Natural killer cell (primary cell): ENCODE data around the gene GNB5. TPM values are rescaled to one million over a fixed set of nuclear protein-coding genes. Genes with fewer than 3 reads are reported as not detected.

Source experiments
- ATAC-seq, 3 donors: fragments of 150-1000 bp in 2 of 3; fragments of 200-7000 bp in 1 of 3; cut with Tn5 transposase; 1 replicate in 1 of 3; 2 replicates in 2 of 3; pipeline ENCODE4 v1.10.0; 2021; ENCODE audit warnings: mild to moderate bottlenecking in 2 of 3, moderate library complexity in 2 of 3
- DNase-seq, 2 donors: peaks; one replicate each; pipeline versions ENCODE4 v3.0.0 to v3.0.0-alpha.2; 2013 to 2021; ENCODE audit warnings: mixed read lengths in 1 of 2
- H3K27ac ChIP-seq: one replicate; pipeline ENCODE4 v1.5.1; 2013; ENCODE audit warnings: mild to moderate bottlenecking, low read length
- H3K27me3 ChIP-seq: one replicate; pipeline ENCODE4 v1.6.1; 2013; ENCODE audit warnings: low read length; ENCODE audit not compliant: control insufficient read depth, insufficient read depth
- H3K36me3 ChIP-seq: one replicate; pipeline ENCODE4 v1.6.1; 2013; ENCODE audit warnings: low read length; ENCODE audit not compliant: control insufficient read depth, insufficient read depth
- H3K4me1 ChIP-seq: one replicate; pipeline ENCODE4 v1.6.1; 2013; ENCODE audit warnings: low read length; ENCODE audit not compliant: control insufficient read depth, insufficient read depth
- H3K4me3 ChIP-seq: one replicate; pipeline ENCODE4 v1.5.1; 2013; ENCODE audit warnings: low read length
- H3K9me3 ChIP-seq: one replicate; pipeline ENCODE4 v1.6.1; 2013; ENCODE audit warnings: low read length; ENCODE audit not compliant: control insufficient read depth, insufficient read depth
- H3K27ac Mint-ChIP-seq, 2 donors: one replicate each; pipeline ENCODE4 v1.8.0; 2022; ENCODE audit warnings: mild to moderate bottlenecking in 2 of 2, mixed read lengths in 2 of 2, moderate library complexity in 1 of 2
- H3K27me3 Mint-ChIP-seq, 2 donors: one replicate each; pipeline ENCODE4 v1.8.0; 2022; ENCODE audit warnings: low read depth in 2 of 2, mixed read lengths in 2 of 2
- H3K36me3 Mint-ChIP-seq: one replicate; pipeline ENCODE4 v1.8.0; 2022; ENCODE audit warnings: mixed read lengths
- H3K4me1 Mint-ChIP-seq, 2 donors: one replicate each; pipeline ENCODE4 v1.8.0; 2022; ENCODE audit warnings: mixed read lengths in 2 of 2
- H3K4me3 Mint-ChIP-seq: one replicate; pipeline ENCODE4 v1.8.0; 2022; ENCODE audit warnings: mild to moderate bottlenecking, moderate library complexity, mixed read lengths
- H3K9me3 Mint-ChIP-seq, 2 donors: one replicate each; pipeline ENCODE4 v1.8.0; 2022; ENCODE audit warnings: mixed read lengths in 2 of 2
- WGBS: methylation state at CpG from one replicate; pipeline ENCODE4 v1.1.7; 2013; ENCODE audit warnings: missing lambda C conversion rate; ENCODE audit not compliant: insufficient coverage; 5-methylcytosine and 5-hydroxymethylcytosine counted together
- intact Hi-C: fragments of 100-400 bp; cut with micrococcal nuclease; formaldehyde crosslinking; loops from one replicate; pipeline ENCODE4 v1.14.2; 2022
- total RNA-seq, 4 donors: library from RNA; stranded (reverse); fragments of 120-200 nt in 1 of 4; gene quantifications; one replicate each; pipeline versions ENCODE4 v1.2.3 to v1.2.4, GENCODE V29; 2013 to 2022
- TF ChIP-seq, protein P1 (sequence below): fragments of 200-600 bp; IDR thresholded peaks from one replicate; pipeline ENCODE4 v1.8.0; 2022; ENCODE audit warnings: antibody characterized with exemption

Gene GNB5
- total RNA-seq, 3 donors from 2014 or later (not counting 1 experiment from before 2014, with no cell fraction given) = 22.5 to 31.3 (median 23.0) TPM

- Histone ChIP-seq H3K27me3 (peaks cover 8% of the 10 kb centered on the region), H3K9me3 (no peaks in the 10 kb centered on the region), H3K4me1 (peaks cover 9% of the 10 kb centered on the region), H3K4me3 (no peak overlapping the region), H3K36me3 (no peaks in the 10 kb centered on the region), H3K27ac (no peak overlapping the region)
- H3K27ac Mint-ChIP-seq = no peak overlapping the region
- no peaks in the 10 kb centered on the region for H3K9me3 Mint-ChIP-seq
- H3K27me3 Mint-ChIP-seq = peaks cover 18 to 31% of the 10 kb centered on the region in 2 donors
- WGBS = 67% methylated on average over 4 of the region's 5 CpGs
- no peak overlapping the region for H3K4me3 Mint-ChIP-seq
- intact Hi-C loops = no loop called here
- H3K36me3 Mint-ChIP-seq = no peaks in the 10 kb centered on the region
- ATAC-seq = no peak
- TF ChIP-seq, protein P1, sequence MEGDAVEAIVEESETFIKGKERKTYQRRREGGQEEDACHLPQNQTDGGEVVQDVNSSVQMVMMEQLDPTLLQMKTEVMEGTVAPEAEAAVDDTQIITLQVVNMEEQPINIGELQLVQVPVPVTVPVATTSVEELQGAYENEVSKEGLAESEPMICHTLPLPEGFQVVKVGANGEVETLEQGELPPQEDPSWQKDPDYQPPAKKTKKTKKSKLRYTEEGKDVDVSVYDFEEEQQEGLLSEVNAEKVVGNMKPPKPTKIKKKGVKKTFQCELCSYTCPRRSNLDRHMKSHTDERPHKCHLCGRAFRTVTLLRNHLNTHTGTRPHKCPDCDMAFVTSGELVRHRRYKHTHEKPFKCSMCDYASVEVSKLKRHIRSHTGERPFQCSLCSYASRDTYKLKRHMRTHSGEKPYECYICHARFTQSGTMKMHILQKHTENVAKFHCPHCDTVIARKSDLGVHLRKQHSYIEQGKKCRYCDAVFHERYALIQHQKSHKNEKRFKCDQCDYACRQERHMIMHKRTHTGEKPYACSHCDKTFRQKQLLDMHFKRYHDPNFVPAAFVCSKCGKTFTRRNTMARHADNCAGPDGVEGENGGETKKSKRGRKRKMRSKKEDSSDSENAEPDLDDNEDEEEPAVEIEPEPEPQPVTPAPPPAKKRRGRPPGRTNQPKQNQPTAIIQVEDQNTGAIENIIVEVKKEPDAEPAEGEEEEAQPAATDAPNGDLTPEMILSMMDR = no peak
- DNase-seq = no peak
- H3K4me1 Mint-ChIP-seq = no peaks in the 10 kb centered on the region
These were observed 81.4 kb downstream of the GNB5 start for GRCh38 chr15:52109559-52110451.

GRCh38 chr15:52107238-52107637 lies 84.0 kb downstream of the GNB5 start:
- WGBS = 85% methylated on average over 6 of the region's 6 CpGs
- H3K9me3 ChIP-seq = no peaks in the 10 kb centered on the region
- H3K36me3 ChIP-seq = no peaks in the 10 kb centered on the region
- H3K4me3 ChIP-seq = no peak overlapping the region
- Mint-ChIP-seq H3K4me1 (peaks cover 5 to 6% of the 10 kb centered on the region in 2 donors), H3K4me3 (no peak overlapping the region), H3K36me3 (no peaks in the 10 kb centered on the region), H3K27ac (no peak overlapping the region), H3K27me3 (peaks cover 17 to 36% of the 10 kb centered on the region in 2 donors), H3K9me3 (no peaks in the 10 kb centered on the region)
- H3K27me3 ChIP-seq = peaks cover 8% of the 10 kb centered on the region
- ATAC-seq (no peak), DNase-seq (no peak)
- H3K4me1 ChIP-seq = peaks cover 6% of the 10 kb centered on the region
- TF ChIP-seq, protein P1 = no peak
- no peak overlapping the region for H3K27ac ChIP-seq
- intact Hi-C loops = no loop called here

DNA sequence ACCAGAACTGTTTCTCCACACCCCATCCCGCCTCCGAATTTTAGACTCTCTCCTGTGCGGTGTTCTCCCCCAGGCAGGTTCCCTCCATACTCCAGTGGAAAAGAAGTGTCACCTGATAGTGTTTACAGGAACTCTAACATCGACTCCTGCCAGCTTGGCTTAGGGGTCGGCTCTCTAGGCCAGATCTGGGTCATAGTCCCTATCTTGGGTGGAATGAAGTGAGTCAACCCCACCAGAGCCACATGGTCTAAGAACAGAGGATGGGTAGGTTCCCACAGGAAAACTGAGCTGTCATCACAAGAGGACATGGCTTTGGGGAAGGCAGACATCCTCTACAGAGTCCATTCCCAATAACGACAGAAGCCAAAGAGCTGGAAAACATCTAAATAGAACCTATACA lies 84.6 kb downstream of the GNB5 start:
- no peak overlapping the region for H3K27ac ChIP-seq
- H3K27me3 ChIP-seq = peaks cover 8% of the 10 kb centered on the region
- ATAC-seq (no peak), DNase-seq (no peak)
- TF ChIP-seq, protein P1 = no peak
- H3K36me3 ChIP-seq = no peaks in the 10 kb centered on the region
- H3K4me3 ChIP-seq = no peak overlapping the region
- Mint-ChIP-seq H3K36me3 (no peaks in the 10 kb centered on the region), H3K4me3 (no peak overlapping the region), H3K4me1 (peaks cover 5 to 6% of the 10 kb centered on the region in 2 donors), H3K27ac (no peak overlapping the region), H3K27me3 (peaks cover 17 to 40% of the 10 kb centered on the region in 2 donors), H3K9me3 (no peaks in the 10 kb centered on the region)
- intact Hi-C loops = no loop called here
- peaks cover under 1% of the 10 kb centered on the region for H3K4me1 ChIP-seq
- H3K9me3 ChIP-seq = no peaks in the 10 kb centered on the region
- 84% methylated on average over 5 of the region's 6 CpGs for WGBS
